ENCODE data around the gene TSHZ2.

TSHZ2 gene

GRCh38 chr20:53152228-53152627 lies 180.1 kb downstream of the TSHZ2 start:
- Histone ChIP-seq H3K27ac (ENCODE audit: low read depth, low read length, poor library complexity, severe bottlenecking) (no peak overlapping the region), H3K4me3 (ENCODE audit: low read depth, low read length, poor library complexity, severe bottlenecking) (no peak overlapping the region), H3F3A (ENCODE audit: insufficient read depth, low read length) (no peaks in the 10 kb centered on the region), H3K9me2 (ENCODE audit: low read depth, low read length) (no peaks in the 10 kb centered on the region), H3K4me2 (ENCODE audit: low read length) (no peak overlapping the region), H3K27me3 (ENCODE audit: insufficient read depth, low read length) (no peaks in the 10 kb centered on the region), H4K20me1 (ENCODE audit: insufficient read depth, low read length) (no peaks in the 10 kb centered on the region), H3K79me2 (ENCODE audit: insufficient read depth, low read length) (no peaks in the 10 kb centered on the region), H3K9me3 (ENCODE audit: low read length) (no peaks in the 10 kb centered on the region), H3K4me1 (ENCODE audit: insufficient read depth, low read length, severe bottlenecking) (no peaks in the 10 kb centered on the region), H3K36me3 (ENCODE audit: insufficient read depth, low read length) (no peaks in the 10 kb centered on the region; the same call in 1 of the 2 replicates), H3K9ac (ENCODE audit: low read length) (no peak overlapping the region), H2AFZ (ENCODE audit: low read length) (no peak overlapping the region)
- TF ChIP-seq CTCF (IDR thresholded peaks at IDR 0.05; ENCODE audit: low read length) (no peak), EZH2 (IDR thresholded peaks at IDR 0.05; ENCODE audit: borderline replicate concordance, low read length) (no peak)

DNA sequence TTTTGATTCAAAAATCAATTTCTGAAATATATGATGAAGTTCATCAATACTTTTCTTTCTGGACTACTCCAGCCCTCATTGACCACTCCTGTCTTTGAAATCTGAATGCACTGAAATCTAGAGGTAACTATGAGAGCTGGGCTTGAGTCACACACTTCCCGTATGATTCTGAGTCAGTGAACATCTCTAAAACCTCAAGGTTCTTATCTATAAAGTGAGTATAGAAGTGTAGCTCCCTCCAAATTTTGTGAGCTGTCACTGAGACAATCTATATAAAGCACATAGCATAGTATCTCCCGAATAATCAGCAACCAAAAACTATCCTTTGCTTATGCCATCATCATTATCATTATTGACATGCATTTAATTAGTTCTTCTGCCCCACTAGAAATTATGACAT lies 182.4 kb downstream of the TSHZ2 start:
- no peaks in the 10 kb centered on the region for H4K20me1 ChIP-seq (ENCODE audit: insufficient read depth, low read length)
- no peak overlapping the region for H3K27ac ChIP-seq (ENCODE audit: low read depth, low read length, poor library complexity, severe bottlenecking)
- H3K9me2 ChIP-seq (ENCODE audit: low read depth, low read length): no peaks in the 10 kb centered on the region
- no peaks in the 10 kb centered on the region for H3K79me2 ChIP-seq (ENCODE audit: insufficient read depth, low read length)
- no peaks in the 10 kb centered on the region for H3F3A ChIP-seq (ENCODE audit: insufficient read depth, low read length)
- H3K9me3 ChIP-seq (ENCODE audit: low read length): no peaks in the 10 kb centered on the region
- H2AFZ ChIP-seq (ENCODE audit: low read length): no peak overlapping the region
- H3K4me2 ChIP-seq (ENCODE audit: low read length): no peak overlapping the region
- TF ChIP-seq EZH2 (IDR thresholded peaks at IDR 0.05; ENCODE audit: borderline replicate concordance, low read length) (no peak), CTCF (IDR thresholded peaks at IDR 0.05; ENCODE audit: low read length) (no peak)
- no peaks in the 10 kb centered on the region for H3K27me3 ChIP-seq (ENCODE audit: insufficient read depth, low read length)
- peaks cover 5% of the 10 kb centered on the region for H3K4me1 ChIP-seq (ENCODE audit: insufficient read depth, low read length, severe bottlenecking)
- no peak overlapping the region for H3K9ac ChIP-seq (ENCODE audit: low read length)
- no peaks in the 10 kb centered on the region; the same call in 1 of the 2 replicates for H3K36me3 ChIP-seq (ENCODE audit: insufficient read depth, low read length)
- H3K4me3 ChIP-seq (ENCODE audit: low read depth, low read length, poor library complexity, severe bottlenecking): no peak overlapping the region

DNA sequence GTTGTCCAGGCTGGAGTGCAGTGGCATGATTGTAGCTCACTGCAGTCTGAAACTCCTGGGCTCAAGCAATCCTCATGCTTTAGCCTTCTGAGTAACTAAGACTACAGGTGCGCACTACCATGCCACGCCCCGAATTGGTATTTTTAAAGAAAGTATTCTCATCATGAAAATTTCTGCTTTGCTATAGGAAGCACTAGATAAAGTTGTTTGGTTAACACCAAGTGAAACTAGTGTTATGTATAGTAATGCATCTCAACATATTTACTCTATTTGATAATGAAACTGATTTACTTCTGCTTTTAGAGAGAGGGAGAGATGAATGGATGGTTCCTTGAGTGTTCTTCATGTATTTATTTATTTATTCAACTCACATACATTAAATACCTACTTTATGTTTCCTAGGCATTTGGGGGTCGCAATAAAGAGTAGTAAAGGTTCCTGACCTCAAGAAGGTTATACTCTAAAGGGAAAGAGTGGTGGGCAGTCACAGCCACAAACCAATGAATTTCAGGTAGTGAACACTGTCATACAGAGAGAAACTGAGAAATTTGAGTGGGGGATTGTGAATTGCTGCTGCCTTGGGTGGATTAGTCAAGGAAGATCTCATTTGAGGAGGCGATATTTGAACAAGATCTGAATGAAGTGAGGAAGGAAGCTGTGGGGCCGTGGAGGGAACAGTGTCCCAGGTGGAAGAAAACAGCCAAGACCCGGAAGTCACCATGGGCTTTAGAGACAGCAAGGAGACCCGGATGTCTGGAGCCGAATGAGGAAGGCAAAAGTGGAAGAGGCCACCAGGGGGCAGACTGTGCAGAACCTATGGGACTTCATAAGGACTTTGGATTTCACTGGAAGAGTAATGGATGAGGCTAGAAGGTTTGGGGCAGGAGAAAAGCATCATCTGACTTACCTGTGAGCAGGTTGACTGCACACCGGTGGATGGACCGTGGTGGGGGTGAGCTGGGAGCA lies 185.6 kb downstream of the TSHZ2 start:
- H3K36me3 ChIP-seq (ENCODE audit: insufficient read depth, low read length): no peaks in the 10 kb centered on the region; the same call in 1 of the 2 replicates
- H3K9me3 ChIP-seq (ENCODE audit: low read length): no peaks in the 10 kb centered on the region
- H3F3A ChIP-seq (ENCODE audit: insufficient read depth, low read length): no peaks in the 10 kb centered on the region
- no peak overlapping the region for H3K27ac ChIP-seq (ENCODE audit: low read depth, low read length, poor library complexity, severe bottlenecking)
- H3K4me2 ChIP-seq (ENCODE audit: low read length): no peak overlapping the region; the same call in 1 of the 2 replicates
- peaks cover 18% of the 10 kb centered on the region for H3K4me1 ChIP-seq (ENCODE audit: insufficient read depth, low read length, severe bottlenecking)
- H3K9me2 ChIP-seq (ENCODE audit: low read depth, low read length): no peaks in the 10 kb centered on the region
- H2AFZ ChIP-seq (ENCODE audit: low read length): peak overlapping the region; percentile 96
- H4K20me1 ChIP-seq (ENCODE audit: insufficient read depth, low read length): no peaks in the 10 kb centered on the region
- H3K27me3 ChIP-seq (ENCODE audit: insufficient read depth, low read length): no peaks in the 10 kb centered on the region
- no peak overlapping the region for H3K4me3 ChIP-seq (ENCODE audit: low read depth, low read length, poor library complexity, severe bottlenecking)
- H3K79me2 ChIP-seq (ENCODE audit: insufficient read depth, low read length): no peaks in the 10 kb centered on the region
- TF ChIP-seq EZH2 (IDR thresholded peaks at IDR 0.05; ENCODE audit: borderline replicate concordance, low read length) (no peak), CTCF (IDR thresholded peaks at IDR 0.05; ENCODE audit: low read length) (peak; percentile 61)
- H3K9ac ChIP-seq (ENCODE audit: low read length): no peak overlapping the region

Measured in OCI-LY1 (cell line).